H9 (cell line): ENCODE measurements around the gene N4BP2L1. TPM values are rescaled to one million over a fixed set of nuclear protein-coding genes. Genes with fewer than 3 reads are reported as not detected.

Experiments used
- DNase-seq: peaks from one replicate; pipeline ENCODE4 v3.0.0-alpha.2; 2017
- H2AFZ ChIP-seq: one replicate; pipeline ENCODE4 v1.6.1; 2013; ENCODE audit warnings: mild to moderate bottlenecking, low read length, control low read depth, moderate library complexity
- H2AK5ac ChIP-seq: 2 replicates; pipeline ENCODE4 v1.6.1; 2013; ENCODE audit warnings: low read length, control low read depth, mixed read lengths; ENCODE audit not compliant: insufficient read length
- H2BK120ac ChIP-seq: one replicate; pipeline ENCODE4 v1.6.1; 2013; ENCODE audit warnings: low read depth, mild to moderate bottlenecking, low read length, control low read depth, inconsistent platforms; ENCODE audit not compliant: poor library complexity, severe bottlenecking
- H2BK12ac ChIP-seq: 2 replicates; pipeline ENCODE4 v1.6.1; 2013; ENCODE audit warnings: low read length, control low read depth, mixed read lengths, low read depth; ENCODE audit not compliant: insufficient read length
- H2BK15ac ChIP-seq: 2 replicates; pipeline ENCODE4 v1.6.1; 2013; ENCODE audit warnings: low read depth, low read length, control low read depth
- H2BK20ac ChIP-seq: one replicate; pipeline ENCODE4 v1.6.1; 2013; ENCODE audit warnings: low read depth, mild to moderate bottlenecking, low read length, control low read depth, inconsistent platforms; ENCODE audit not compliant: poor library complexity, severe bottlenecking
- H2BK5ac ChIP-seq: 2 replicates; pipeline ENCODE4 v1.6.1; 2013; ENCODE audit warnings: low read length, control low read depth, mixed read lengths; ENCODE audit not compliant: insufficient read length
- H3K14ac ChIP-seq: 2 replicates; pipeline ENCODE4 v1.6.1; 2013; ENCODE audit warnings: low read length, control low read depth; ENCODE audit not compliant: insufficient read depth
- H3K18ac ChIP-seq: 2 replicates; pipeline ENCODE4 v1.6.1; 2013; ENCODE audit warnings: low read depth, mild to moderate bottlenecking, mixed read lengths, low read length, control low read depth; ENCODE audit not compliant: insufficient read length
- H3K23ac ChIP-seq: 2 replicates; pipeline ENCODE4 v1.6.1; 2013; ENCODE audit warnings: low read length, control low read depth, mixed read lengths, low read depth; ENCODE audit not compliant: insufficient read length
- H3K23me2 ChIP-seq: 2 replicates; pipeline ENCODE4 v1.6.1; 2013; ENCODE audit warnings: low read depth, mild to moderate bottlenecking, mixed read lengths, low read length, control low read depth; ENCODE audit not compliant: insufficient read length, poor library complexity, severe bottlenecking
- H3K27ac ChIP-seq: 2 replicates; pipeline ENCODE4 v1.5.1; 2013; ENCODE audit warnings: low read length, control low read depth, mixed read lengths, low read depth; ENCODE audit not compliant: insufficient read length
- H3K27me3 ChIP-seq: 2 replicates; pipeline ENCODE4 v1.6.1; 2013; ENCODE audit warnings: low read length, control low read depth, inconsistent platforms; ENCODE audit not compliant: insufficient read depth
- H3K4ac ChIP-seq: 2 replicates; pipeline ENCODE4 v1.6.1; 2013; ENCODE audit warnings: low read depth, mild to moderate bottlenecking, control low read depth, inconsistent platforms, low read length, moderate library complexity
- H3K4me1 ChIP-seq: 2 replicates; pipeline ENCODE4 v1.6.1; 2013; ENCODE audit warnings: low read length, control low read depth, inconsistent platforms; ENCODE audit not compliant: insufficient read depth
- H3K4me2 ChIP-seq: 2 replicates; pipeline ENCODE4 v1.6.1; 2013; ENCODE audit warnings: low read length, control low read depth, mixed read lengths; ENCODE audit not compliant: insufficient read length, insufficient read depth
- H3K56ac ChIP-seq: 2 replicates; pipeline ENCODE4 v1.6.1; 2013; ENCODE audit warnings: low read depth, mild to moderate bottlenecking, mixed read lengths, low read length, control low read depth; ENCODE audit not compliant: insufficient read length
- H3K79me1 ChIP-seq: 2 replicates; pipeline ENCODE4 v1.6.1; 2013; ENCODE audit warnings: low read depth, mild to moderate bottlenecking, moderate library complexity, low read length, control low read depth, inconsistent platforms; ENCODE audit not compliant: insufficient read depth, poor library complexity, severe bottlenecking
- H3K79me2 ChIP-seq: 2 replicates; pipeline ENCODE4 v1.6.1; 2013; ENCODE audit warnings: low read length, control low read depth, inconsistent platforms; ENCODE audit not compliant: insufficient read depth
- H3K9ac ChIP-seq: 2 replicates; pipeline ENCODE4 v1.6.1; 2013; ENCODE audit warnings: low read length, control low read depth, mixed read lengths; ENCODE audit not compliant: insufficient read length; ENCODE audit errors: extremely low read depth
- H3K9me3 ChIP-seq: one replicate; pipeline ENCODE4 v1.6.1; 2013; ENCODE audit warnings: low read depth, low read length, inconsistent platforms; ENCODE audit not compliant: control insufficient read depth
- H3T11ph ChIP-seq: one replicate; pipeline ENCODE4 v1.6.1; 2013; ENCODE audit warnings: mild to moderate bottlenecking, low read length, control low read depth, inconsistent platforms
- H4K20me1 ChIP-seq: one replicate; pipeline ENCODE4 v1.6.1; 2013; ENCODE audit not compliant: control insufficient read depth, insufficient read length, insufficient read depth
- H4K5ac ChIP-seq: 2 replicates; pipeline ENCODE4 v1.6.1; 2013; ENCODE audit warnings: low read depth, mild to moderate bottlenecking, mixed read lengths, low read length, control low read depth; ENCODE audit not compliant: insufficient read length
- H4K8ac ChIP-seq: replicated peaks from 2 replicates; pipeline ENCODE4 v1.6.1; 2013; ENCODE audit warnings: low read length, control low read depth, mixed read lengths, low read depth; ENCODE audit not compliant: insufficient read length
- H4K91ac ChIP-seq: 2 replicates; pipeline ENCODE4 v1.6.1; 2013; ENCODE audit warnings: low read depth, mild to moderate bottlenecking, moderate library complexity, mixed read lengths, low read length, control low read depth; ENCODE audit not compliant: insufficient read length
- H3K27ac Mint-ChIP-seq, 3 experiments: 2 replicates in 2 of 3; 3 replicates in 1 of 3; pipeline ENCODE4 v1.8.0; 2020 to 2021; ENCODE audit warnings: mixed read lengths in 3 of 3, mild to moderate bottlenecking in 1 of 3, moderate library complexity in 1 of 3
- H3K27me3 Mint-ChIP-seq: 2 replicates; pipeline ENCODE4 v1.8.0; 2021; ENCODE audit warnings: low read depth, mild to moderate bottlenecking, moderate library complexity, mixed read lengths
- H3K36me3 Mint-ChIP-seq, 3 experiments: 2 replicates in 2 of 3; 3 replicates in 1 of 3; pipeline ENCODE4 v1.8.0; 2020 to 2021; ENCODE audit warnings: low read depth in 3 of 3, mixed read lengths in 3 of 3; ENCODE audit not compliant: insufficient read depth in 1 of 3
- H3K4me1 Mint-ChIP-seq, 2 experiments: 2 replicates each; pipeline ENCODE4 v1.8.0; 2020; ENCODE audit warnings: mixed read lengths in 2 of 2
- H3K4me3 Mint-ChIP-seq, 2 experiments: 2 replicates in 1 of 2; 3 replicates in 1 of 2; pipeline ENCODE4 v1.8.0; 2020 to 2021; ENCODE audit warnings: mild to moderate bottlenecking in 2 of 2, mixed read lengths in 2 of 2, moderate library complexity in 1 of 2
- H3K9me3 Mint-ChIP-seq, 2 experiments: 2 replicates in 1 of 2; 3 replicates in 1 of 2; pipeline ENCODE4 v1.8.0; 2020; ENCODE audit warnings: mild to moderate bottlenecking in 2 of 2, mixed read lengths in 2 of 2, moderate library complexity in 1 of 2
- WGBS: extraction: QIAGEN DNeasy Blood & Tissue Kit; methylation state at CpG from one replicate; pipeline ENCODE4 v1.1.7; 2013; ENCODE audit warnings: missing lambda C conversion rate, low lambda C conversion rate, mixed read lengths; ENCODE audit not compliant: insufficient read length; ENCODE audit errors: extremely low coverage; 5-methylcytosine and 5-hydroxymethylcytosine counted together
- total RNA-seq: library from RNA; stranded (reverse); gene quantifications from 2 replicates; pipeline ENCODE4 v1.2.1, GENCODE V29; 2021
- TF ChIP-seq, protein P1 (sequence below): fragments of 200-600 bp; sonication (generic); conservative IDR thresholded peaks from 3 replicates; pipeline ENCODE4 v1.8.0; 2021; ENCODE audit warnings: antibody characterized with exemption, mild to moderate bottlenecking

The N4BP2L1 gene
- total RNA-seq, 1 experiment from 2014 or later: 1.5 TPM

DNA sequence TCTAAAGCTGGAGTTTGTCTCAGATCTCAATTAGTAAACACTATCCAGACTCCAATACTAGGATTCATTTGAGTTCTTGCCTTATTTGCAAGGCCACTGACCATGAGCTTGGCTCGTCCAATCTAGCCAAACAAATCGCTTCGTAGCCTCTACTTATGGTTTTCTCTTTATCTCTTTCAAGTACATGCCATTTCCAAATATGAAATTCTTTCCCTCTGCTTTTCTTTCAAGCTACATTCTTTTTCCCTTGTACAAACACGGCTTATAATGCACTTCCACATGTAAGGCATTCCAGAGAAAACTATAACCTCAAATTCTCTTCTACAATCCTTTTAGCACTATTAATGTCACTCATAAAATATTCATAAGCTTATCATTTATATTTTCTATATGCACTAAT lies 10.9 kb upstream of the N4BP2L1 start:
- H2BK12ac ChIP-seq: no peak overlapping the region
- no peaks in the 10 kb centered on the region for H3K23me2 ChIP-seq
- no peak overlapping the region for H4K8ac ChIP-seq
- Mint-ChIP-seq H3K4me1 (no peaks in the 10 kb centered on the region), H3K4me3 (no peak overlapping the region), H3K27ac (no peak overlapping the region), H3K9me3 (no peaks in the 10 kb centered on the region), H3K27me3 (no peaks in the 10 kb centered on the region), H3K36me3 (no peaks in the 10 kb centered on the region)
- no peak overlapping the region for H3K4me2 ChIP-seq
- no peak overlapping the region for H3K18ac ChIP-seq
- H3K56ac ChIP-seq: no peak overlapping the region
- WGBS: no CpG with 5 or more reads among the region's 4 CpGs
- no peak overlapping the region for H3K14ac ChIP-seq
- no peaks in the 10 kb centered on the region for H4K20me1 ChIP-seq
- H4K91ac ChIP-seq: no peak overlapping the region
- H2BK5ac ChIP-seq: no peak overlapping the region
- no peaks in the 10 kb centered on the region for H3K4me1 ChIP-seq
- no peak overlapping the region for H2BK15ac ChIP-seq
- TF ChIP-seq, protein P1, sequence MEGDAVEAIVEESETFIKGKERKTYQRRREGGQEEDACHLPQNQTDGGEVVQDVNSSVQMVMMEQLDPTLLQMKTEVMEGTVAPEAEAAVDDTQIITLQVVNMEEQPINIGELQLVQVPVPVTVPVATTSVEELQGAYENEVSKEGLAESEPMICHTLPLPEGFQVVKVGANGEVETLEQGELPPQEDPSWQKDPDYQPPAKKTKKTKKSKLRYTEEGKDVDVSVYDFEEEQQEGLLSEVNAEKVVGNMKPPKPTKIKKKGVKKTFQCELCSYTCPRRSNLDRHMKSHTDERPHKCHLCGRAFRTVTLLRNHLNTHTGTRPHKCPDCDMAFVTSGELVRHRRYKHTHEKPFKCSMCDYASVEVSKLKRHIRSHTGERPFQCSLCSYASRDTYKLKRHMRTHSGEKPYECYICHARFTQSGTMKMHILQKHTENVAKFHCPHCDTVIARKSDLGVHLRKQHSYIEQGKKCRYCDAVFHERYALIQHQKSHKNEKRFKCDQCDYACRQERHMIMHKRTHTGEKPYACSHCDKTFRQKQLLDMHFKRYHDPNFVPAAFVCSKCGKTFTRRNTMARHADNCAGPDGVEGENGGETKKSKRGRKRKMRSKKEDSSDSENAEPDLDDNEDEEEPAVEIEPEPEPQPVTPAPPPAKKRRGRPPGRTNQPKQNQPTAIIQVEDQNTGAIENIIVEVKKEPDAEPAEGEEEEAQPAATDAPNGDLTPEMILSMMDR: no peak
- no peak overlapping the region for H3T11ph ChIP-seq
- H3K27ac ChIP-seq: no peak overlapping the region
- no peak overlapping the region for H3K23ac ChIP-seq
- H2BK20ac ChIP-seq: no peak overlapping the region
- H4K5ac ChIP-seq: no peak overlapping the region
- H3K9me3 ChIP-seq: no peaks in the 10 kb centered on the region
- no peaks in the 10 kb centered on the region for H3K79me2 ChIP-seq
- H3K79me1 ChIP-seq: no peaks in the 10 kb centered on the region
- no peak overlapping the region for H3K9ac ChIP-seq
- no peak overlapping the region for H3K4ac ChIP-seq
- no peak overlapping the region for H2AK5ac ChIP-seq
- H3K27me3 ChIP-seq: no peaks in the 10 kb centered on the region
- H2BK120ac ChIP-seq: no peak overlapping the region
- no peak for DNase-seq
- H2AFZ ChIP-seq: no peak overlapping the region
